Esophagus muscularis mucosa (tissue), 3 donors: ENCODE measurements around the gene TAS2R41.

ENCODE experiments used
- CTCF ChIP-seq, 3 experiments: fragments of 200-600 bp in 2 of 3; fragments of 450-650 bp in 1 of 3; sonication (generic) in 2 of 3; IDR thresholded peaks; one replicate each; pipeline ENCODE4 v1.5.1; 2017 to 2019; ENCODE audit warnings: antibody characterized with exemption in 3 of 3, mild to moderate bottlenecking in 2 of 3, moderate library complexity in 1 of 3
- POLR2A ChIP-seq: fragments of 450-650 bp; IDR thresholded peaks from one replicate; pipeline ENCODE4 v1.6.1; 2017; ENCODE audit warnings: antibody characterized with exemption, moderate library complexity, mild to moderate bottlenecking, low read depth
- POLR2AphosphoS5 ChIP-seq, 2 donors: sonication (generic); formaldehyde crosslinking; IDR thresholded peaks; one replicate each; pipeline ENCODE4 v1.6.1; 2017; ENCODE audit warnings: antibody characterized with exemption in 2 of 2

GRCh38 chr7:143510854-143511592, 33.4 kb downstream of the TAS2R41 start:
- TF ChIP-seq CTCF (IDR thresholded peaks at IDR 0.05): no peak
- TF ChIP-seq POLR2AphosphoS5 (IDR thresholded peaks at IDR 0.05): no peak
- no peak for TF ChIP-seq POLR2A
